IPS-NIHi11 (cell line): Measurements from ENCODE around the gene AJAP1.
A peak's percentile ranks its signal among the peaks of the same experiment; 100 is the strongest.

Experiments used
- DNase-seq: peaks from one replicate; pipeline ENCODE4 v3.0.0; 2012; ENCODE audit warnings: mixed read lengths, low spot score

Gene AJAP1

GRCh38 chr1:4631321-4631720, 23.1 kb upstream of the AJAP1 start:
- DNase-seq: no peak

DNA sequence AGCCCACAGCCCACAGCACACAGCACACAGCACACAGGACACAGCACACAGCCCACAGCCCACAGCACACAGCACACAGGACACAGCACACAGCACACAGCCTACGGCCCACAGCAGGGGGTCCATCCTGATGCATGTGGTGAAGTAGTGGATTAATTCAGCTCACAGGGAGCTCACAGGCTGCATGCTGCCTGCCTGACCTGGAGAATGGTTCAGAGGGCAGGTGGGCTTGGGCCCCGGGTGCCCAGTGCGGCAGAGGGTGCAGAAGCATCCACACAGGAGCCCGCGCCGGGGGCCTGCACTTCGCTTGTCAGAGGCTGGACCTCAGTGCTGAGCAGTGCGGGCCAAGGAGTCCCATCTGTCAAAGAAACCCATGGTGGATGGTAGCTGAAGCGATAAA, 21.1 kb upstream of the AJAP1 start:
- DNase-seq: no peak

- DNase-seq: no peak
These were observed 20.1 kb upstream of the AJAP1 start for GRCh38 chr1:4634156-4634792.

GRCh38 chr1:4634793-4635406, 19.5 kb upstream of the AJAP1 start:
- DNase-seq: no peak

- DNase-seq: no peak
These were observed 18.2 kb upstream of the AJAP1 start for GRCh38 chr1:4636186-4636585.

DNA sequence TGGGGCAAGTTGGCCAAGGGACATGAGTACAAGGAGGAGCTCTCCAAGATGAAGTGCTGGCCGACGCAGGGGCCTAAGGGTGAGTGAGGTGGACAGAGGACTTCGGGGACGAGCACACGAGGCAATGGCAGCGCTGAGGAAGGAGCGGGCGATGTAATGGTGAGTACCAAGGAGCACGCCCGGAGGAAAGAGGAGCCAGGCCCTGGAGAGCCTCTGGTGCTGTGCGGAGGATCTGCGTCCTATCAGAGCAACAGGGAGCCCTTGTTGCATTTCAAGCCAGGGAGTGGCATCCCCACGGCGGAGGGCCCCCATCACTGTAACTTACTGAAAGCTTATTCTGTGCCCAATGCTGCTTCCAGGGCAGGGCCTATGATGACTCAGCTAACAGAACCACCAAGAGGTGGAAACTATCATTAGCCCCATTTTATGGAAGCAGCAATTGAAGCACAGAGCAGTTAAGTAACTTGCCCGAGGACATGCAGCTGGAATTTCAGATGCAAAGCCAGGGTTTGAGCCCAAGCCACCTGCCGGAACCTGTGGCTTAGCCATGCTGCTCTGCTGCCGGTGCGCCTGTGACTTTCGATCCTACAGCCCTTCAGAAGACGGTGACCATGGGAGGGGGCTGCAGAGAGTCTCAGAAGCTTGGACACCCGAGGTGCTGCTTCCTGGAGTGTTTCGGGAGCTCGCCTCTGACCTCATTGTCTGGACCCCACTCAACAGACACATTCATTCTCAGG, 17.6 kb upstream of the AJAP1 start:
- no peak for DNase-seq

DNA sequence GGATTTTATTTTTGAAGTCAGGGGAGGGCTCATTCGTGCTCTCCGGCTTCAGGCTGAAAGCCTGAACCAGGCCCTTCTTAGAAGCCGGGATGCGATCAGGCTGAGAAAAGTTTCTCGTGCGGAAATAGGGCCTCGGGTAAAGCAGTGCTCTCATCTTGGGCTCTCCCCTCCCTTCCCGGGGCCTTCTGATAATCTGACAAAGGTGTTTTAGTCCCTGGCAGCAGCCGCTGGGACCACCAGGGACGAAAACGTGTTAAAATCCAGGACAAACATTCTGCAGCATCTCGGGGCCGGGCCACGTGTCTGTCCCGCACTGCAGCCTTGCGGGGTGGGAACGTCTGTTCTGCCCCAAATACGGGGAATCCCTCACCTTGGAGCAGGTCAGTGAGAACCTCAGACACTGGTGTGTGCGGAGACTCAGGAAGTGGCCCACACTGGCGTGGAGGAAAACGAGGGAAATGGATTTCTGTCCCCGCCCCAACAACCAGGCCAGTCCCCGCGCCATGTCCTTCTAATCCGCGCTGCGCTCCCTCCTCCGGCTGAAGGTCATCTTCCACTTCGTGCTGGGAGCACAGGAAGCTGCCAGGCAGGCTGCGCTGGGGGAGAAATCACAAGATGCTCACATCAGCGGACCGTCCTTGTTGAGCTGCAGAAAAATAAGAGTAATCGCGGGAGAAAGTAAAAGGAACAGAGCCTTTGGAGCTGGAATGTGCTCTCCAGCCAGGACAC, 16.6 kb upstream of the AJAP1 start:
- DNase-seq: no peak

DNA sequence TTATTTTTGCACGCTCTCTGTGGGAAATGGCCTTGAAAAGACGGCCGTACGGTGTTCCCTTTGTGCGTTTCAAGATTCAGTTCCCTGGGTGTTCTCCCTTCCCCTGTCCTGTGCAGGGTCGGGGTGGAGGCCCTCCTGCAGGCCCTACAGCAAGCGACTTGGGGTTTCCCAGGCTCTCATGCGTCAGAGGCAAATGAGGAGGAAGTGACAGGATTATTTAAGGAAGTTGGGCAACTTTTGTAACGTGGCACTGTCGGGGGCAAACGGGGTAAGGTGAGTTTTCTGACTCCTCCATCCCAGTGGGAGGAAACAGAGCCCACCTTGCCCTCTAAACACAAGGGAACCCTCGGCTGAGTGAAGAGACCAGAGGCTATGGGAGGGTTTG, 16.1 kb upstream of the AJAP1 start:
- DNase-seq: no peak

GRCh38 chr1:4640931-4641330, 13.5 kb upstream of the AJAP1 start:
- no peak for DNase-seq

GRCh38 chr1:4647391-4647790, 7.0 kb upstream of the AJAP1 start:
- DNase-seq: no peak

- no peak for DNase-seq
These were observed 5.8 kb upstream of the AJAP1 start for GRCh38 chr1:4648657-4649056.

DNA sequence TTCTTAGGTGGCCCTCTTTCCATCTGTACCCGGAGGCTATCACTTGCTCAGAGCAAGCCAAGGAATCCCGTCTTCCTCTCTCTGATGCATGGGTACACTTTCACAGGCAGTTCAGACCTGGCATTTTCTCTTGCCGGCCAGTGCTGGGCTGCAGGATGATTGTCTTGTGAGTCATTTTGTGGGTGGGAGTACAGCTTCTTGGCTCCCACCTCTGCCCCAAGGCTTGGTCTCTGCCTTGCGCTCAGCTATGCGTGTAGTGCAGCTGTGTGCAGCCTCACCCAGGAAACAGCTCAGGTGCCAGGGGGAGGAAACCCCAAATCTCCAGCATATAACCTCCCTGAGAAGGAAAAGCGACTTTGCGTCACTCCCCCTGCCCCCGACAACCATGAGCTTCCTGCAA, 3.9 kb upstream of the AJAP1 start:
- peak; percentile 41 for DNase-seq

- no peak for DNase-seq
These were observed 3.4 kb upstream of the AJAP1 start for GRCh38 chr1:4650981-4651380.

GRCh38 chr1:4652631-4653327, 1.6 kb upstream of the AJAP1 start:
- DNase-seq: peak; percentile 86

GRCh38 chr1:4653328-4653660, 1.1 kb upstream of the AJAP1 start:
- no peak for DNase-seq

DNA sequence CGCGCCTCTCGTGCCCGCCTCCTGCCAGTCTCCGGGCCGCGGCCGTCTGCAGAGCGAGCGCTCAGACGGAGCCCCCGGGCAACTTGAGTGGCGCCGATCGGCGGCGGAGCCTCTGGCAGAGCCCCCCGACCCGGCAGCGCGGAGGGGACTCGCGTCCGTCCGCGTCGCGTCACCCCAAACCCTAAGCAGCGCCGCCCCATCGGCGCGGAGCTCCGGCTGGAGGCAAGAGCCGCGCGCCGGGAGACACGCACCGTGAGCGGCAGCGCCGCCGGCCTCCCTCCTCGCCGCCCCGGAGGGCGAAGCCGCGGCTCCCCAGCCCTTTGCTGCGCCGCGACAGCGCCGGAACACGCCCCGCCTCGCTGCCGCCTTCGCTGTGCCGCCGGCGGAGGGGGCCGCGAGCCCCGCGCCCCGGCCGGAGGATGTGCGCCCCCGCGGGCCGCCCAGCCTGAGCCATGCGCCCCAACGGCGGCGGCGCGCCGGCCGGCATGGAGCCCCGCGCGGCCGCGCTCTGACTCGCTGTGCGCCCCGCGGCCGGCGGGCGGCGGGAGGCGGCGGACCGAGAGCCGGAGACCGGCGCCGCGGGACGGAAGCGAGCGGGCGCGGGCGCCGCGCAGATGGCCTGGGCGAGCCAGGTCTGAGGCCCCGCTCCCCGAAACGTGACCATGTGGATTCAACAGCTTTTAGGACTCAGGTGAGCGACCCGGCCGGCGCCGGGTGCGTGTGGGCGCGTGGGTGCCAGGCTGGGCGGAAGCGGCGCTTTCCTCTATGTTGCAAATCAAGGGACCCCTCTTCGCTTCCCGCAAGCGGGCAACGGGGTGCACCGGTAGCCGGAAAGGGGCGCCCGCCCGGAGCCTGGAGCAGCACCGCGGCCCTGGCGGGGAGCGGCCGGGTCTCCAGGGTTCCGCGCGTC, 610 bp downstream of the AJAP1 start:
- DNase-seq: peak; percentile 62

- DNase-seq: peak; percentile 76
These were observed 1.5 kb downstream of the AJAP1 start for GRCh38 chr1:4655674-4656532.

- no peak for DNase-seq
These were observed 2.2 kb downstream of the AJAP1 start for GRCh38 chr1:4656533-4657140.

DNA sequence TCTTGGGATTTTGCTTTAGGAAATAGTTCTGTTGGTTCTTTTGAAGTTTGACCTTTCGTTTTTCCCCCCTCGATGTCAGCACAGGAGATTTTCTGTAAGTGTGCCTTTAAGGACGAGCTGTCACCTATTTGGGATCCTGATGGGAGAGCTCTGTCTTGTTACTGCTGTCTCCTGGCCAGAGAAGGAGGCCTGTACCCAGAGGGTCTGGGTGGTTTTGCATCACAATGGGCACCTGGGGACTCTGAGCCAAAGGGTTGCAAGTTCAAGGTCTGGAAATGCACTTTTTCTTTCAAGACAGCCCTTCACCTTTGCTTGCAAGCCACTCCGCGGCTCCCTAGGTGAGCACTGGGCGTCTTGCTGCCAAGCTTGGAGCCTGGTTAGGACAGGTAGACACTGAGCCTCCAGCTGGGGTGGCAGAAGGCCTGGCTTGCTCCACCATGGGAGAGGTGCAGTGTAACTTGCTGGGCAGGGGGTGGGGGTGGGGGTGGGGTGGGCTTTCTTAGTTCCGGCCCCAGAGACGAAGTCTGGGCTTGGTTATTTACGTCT, 2.9 kb downstream of the AJAP1 start:
- DNase-seq: peak; percentile 47
